Measurements from ENCODE around the gene CHRNA4.

DNA sequence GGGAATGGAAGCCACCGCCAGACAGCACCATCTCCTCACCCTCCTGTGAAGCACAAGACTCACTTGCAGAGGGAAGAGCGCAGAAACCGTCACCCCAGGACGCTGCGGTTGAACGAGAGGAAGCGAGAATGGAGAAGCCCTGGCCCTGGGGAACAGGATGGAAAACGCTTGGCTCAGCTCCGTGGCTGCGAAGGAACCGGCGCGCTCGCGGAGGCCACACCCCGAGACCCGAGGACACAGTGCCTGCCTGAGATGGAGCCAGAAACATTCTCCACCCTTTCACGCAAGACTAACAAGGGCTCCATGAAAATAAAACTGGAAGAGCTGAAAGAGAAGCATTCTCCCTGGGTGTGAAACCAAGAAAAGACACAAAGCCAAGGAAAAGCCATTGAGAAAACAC lies 25.3 kb upstream of the CHRNA4 start:
- TF ChIP-seq POLR2A (IDR thresholded peaks at IDR 0.05), result no peak
- TF ChIP-seq, protein P1, sequence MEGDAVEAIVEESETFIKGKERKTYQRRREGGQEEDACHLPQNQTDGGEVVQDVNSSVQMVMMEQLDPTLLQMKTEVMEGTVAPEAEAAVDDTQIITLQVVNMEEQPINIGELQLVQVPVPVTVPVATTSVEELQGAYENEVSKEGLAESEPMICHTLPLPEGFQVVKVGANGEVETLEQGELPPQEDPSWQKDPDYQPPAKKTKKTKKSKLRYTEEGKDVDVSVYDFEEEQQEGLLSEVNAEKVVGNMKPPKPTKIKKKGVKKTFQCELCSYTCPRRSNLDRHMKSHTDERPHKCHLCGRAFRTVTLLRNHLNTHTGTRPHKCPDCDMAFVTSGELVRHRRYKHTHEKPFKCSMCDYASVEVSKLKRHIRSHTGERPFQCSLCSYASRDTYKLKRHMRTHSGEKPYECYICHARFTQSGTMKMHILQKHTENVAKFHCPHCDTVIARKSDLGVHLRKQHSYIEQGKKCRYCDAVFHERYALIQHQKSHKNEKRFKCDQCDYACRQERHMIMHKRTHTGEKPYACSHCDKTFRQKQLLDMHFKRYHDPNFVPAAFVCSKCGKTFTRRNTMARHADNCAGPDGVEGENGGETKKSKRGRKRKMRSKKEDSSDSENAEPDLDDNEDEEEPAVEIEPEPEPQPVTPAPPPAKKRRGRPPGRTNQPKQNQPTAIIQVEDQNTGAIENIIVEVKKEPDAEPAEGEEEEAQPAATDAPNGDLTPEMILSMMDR (IDR thresholded peaks at IDR 0.05), result no peak
